RWPE1 (cell line): ENCODE results near the gene CCSER2.
"Not testable (repeated sequence)": the region's sequence is repeated elsewhere in the genome, so short reads cannot be mapped to it uniquely, and the experiment has no call there.

Experiments
- CTCF ChIA-PET: fragments of 350-600 bp; sonication (Branson Sonifier 250); formaldehyde crosslinking; extraction: SDS; loops from one replicate; lab custom pipeline; 2021; lab: Yijun Ruan, JAX
- POLR2A ChIA-PET: fragments of 400-600 bp; formaldehyde crosslinking; extraction: SDS; loops from one replicate; lab custom pipeline; 2020; ENCODE audit warnings: antibody characterized with exemption; ENCODE audit not compliant: low non-redundant PET; lab: Yijun Ruan, JAX
- DNase-seq: peaks from one replicate; pipeline ENCODE4 v3.0.0; 2012; ENCODE audit warnings: low spot score
- H3K27ac ChIP-seq: fragments of 450-650 bp; 2 replicates; pipeline ENCODE4 v1.5.1; 2017
- CTCF ChIP-seq: fragments of 450-650 bp; conservative IDR thresholded peaks from 2 replicates; pipeline ENCODE4 v1.5.1; 2017; ENCODE audit warnings: low read depth, mild to moderate bottlenecking

The CCSER2 gene

DNA sequence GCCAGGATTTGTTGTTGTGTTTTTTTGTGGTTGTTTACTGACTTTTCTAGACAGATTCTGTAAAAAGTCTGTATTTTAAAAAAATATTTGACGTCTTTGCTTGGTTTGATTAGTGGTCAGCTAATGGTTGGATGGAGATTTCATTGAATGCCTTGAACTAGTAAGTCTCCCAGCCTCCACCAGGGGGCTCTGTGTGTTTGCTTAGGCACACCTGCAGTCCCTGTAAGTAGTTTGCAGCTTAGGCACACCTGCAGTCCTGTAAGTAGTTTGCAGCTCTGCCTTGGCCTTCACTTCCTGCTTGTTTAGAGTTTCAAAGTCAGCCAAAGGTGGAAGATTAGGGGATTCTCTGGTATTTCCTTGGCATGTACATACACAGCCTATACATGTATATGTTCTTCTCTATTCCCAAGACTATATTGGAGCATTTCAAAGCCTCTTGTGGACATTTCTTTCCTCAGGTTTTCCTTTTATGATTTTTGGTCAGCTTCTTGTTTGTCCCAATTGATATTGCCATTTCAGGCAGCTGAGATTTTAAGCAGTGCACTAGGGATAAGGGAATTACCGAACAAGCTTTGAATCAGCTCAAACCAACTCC is 101.6 kb downstream of the CCSER2 start:
- DNase-seq = peak; percentile 64
- TF ChIP-seq CTCF = peak; percentile 60
- ChIA-PET POLR2A (no interaction called here), CTCF (interaction anchor here (0.6 to 1.6 kb wide), 18 partner anchors 9 to 465 kb away, joined by 3 to 16 read pairs (median 5); no protein-coding TSS in a partner anchor)
- H3K27ac ChIP-seq = no peak overlapping the region

- no peak for DNase-seq
- no peak for TF ChIP-seq CTCF
- CTCF ChIA-PET = no interaction called here
- no peak overlapping the region for H3K27ac ChIP-seq
- POLR2A ChIA-PET = no interaction called here
Observed at GRCh38 chr10:84432891-84433290, 104.5 kb downstream of the CCSER2 start.

DNA sequence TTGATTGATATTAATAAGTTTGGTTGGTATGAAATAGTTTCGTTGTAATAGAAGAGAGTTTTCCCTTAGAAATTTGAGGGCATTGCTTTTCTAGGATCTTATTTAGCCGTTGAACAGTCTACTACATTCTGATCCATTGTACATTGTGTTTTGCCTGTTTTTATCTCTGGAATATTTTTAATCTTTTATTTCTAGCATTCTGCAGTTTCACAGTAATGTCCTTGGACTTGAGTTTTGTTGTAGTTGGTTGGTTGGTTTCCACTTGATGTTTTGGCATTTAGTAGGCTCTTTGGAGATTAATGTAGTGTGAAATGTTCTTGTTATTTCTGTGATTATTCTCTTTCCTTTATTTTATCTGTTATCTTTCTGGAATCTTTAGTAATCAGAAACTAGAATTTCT is 112.4 kb downstream of the CCSER2 start:
- POLR2A ChIA-PET = no interaction called here

DNA sequence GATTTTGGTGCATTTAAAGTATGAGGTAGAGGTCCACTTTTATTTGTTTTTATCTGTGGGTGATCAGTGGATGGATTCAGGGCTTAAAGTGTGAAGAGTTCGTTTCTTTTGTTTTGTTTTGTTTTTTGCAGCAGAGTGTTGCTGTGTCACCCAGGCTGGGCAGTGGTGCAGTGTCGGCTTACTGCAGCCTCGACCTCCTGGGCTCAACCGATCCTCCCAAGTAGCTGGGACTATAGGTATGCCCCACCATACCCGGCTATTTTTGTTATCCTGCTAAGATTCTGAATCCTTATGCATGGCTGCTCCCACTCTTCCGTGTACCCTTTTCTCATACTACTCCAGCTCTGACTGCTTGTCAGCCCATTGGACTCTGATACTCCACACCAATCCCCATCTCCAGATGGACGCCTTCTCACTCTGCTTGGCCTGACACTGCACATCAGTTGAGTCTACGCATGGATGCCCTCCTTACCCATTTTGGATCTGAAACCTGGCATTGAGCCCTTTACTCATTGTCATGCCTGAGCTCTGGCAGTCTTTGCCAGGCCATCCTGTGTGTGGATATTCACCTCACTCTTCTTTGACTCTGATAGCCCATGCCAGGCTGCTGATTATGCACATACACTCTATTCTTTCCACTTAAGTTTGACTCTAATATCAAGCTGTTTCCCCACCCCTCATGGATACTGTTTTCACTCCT is 119.5 kb downstream of the CCSER2 start:
- no peak for TF ChIP-seq CTCF
- ChIA-PET CTCF (interaction anchor here (0.6 to 1.1 kb wide), 2 partner anchors 24 to 89 kb away, joined by 3 read pairs; no protein-coding TSS in a partner anchor), POLR2A (no interaction called here)
- no peak overlapping the region for H3K27ac ChIP-seq
- DNase-seq = no peak

More for the DNA sequence above, 112.4 kb downstream of the CCSER2 start:
- no peak for TF ChIP-seq CTCF
- H3K27ac ChIP-seq = no peak overlapping the region
- CTCF ChIA-PET = interaction anchor here (0.6 to 2.4 kb wide), 3 partner anchors 11 to 70 kb away, joined by 3 to 8 read pairs (median 4); no protein-coding TSS in a partner anchor
- no peak for DNase-seq

DNA sequence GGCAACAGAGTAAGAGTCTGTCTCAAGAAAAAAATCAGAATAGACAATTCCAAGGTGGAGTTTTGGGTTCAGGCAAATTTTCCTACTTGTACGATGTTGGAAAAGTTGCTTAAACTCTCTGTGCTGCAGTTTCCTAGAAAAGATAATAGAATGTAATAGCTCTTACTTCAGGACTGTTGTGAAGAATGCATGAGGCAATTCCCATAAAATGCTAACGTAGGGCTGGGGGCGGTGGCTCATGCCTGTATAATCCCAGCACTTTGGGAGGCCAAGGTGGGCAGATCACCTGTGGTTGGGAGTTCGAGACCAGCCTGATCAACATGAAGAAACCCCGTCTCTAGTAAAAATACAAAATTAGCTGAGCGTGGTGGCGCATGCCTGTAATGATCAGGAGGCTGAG is 121.0 kb downstream of the CCSER2 start:
- H3K27ac ChIP-seq, POLR2A ChIA-PET: not testable (repeated sequence)

DNA sequence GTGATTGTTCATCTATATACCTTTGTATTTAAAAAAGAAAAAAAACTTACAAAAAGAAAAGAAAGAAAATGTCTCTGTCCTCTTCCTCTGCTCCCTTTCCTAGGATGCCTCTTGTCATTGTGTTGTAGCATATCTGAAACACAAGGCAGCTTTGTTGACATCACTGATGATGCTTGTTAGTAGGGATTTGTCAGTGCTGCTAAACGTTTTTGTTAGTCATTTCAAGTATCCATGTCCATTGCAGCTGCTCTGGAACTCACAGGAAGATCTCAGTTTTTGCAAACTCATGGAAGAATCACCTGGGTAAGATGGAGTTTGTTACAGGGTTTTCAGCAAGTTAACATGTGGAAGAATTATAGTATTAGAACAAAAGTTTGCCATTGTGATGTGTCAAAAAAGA is 123.6 kb downstream of the CCSER2 start:
- CTCF ChIA-PET = interaction anchor here (0.6 to 1.2 kb wide), 2 partner anchors 85 to 611 kb away, joined by 3 read pairs; no protein-coding TSS in a partner anchor
- POLR2A ChIA-PET = no interaction called here
- DNase-seq = no peak

More for the DNA sequence above, 121.0 kb downstream of the CCSER2 start:
- not testable (repeated sequence) for DNase-seq
- CTCF ChIA-PET = interaction anchor here (1.1 kb wide), 1 partner anchor 88 kb away, joined by 3 read pairs; no protein-coding TSS in a partner anchor

More for the DNA sequence above, 123.6 kb downstream of the CCSER2 start:
- no peak for TF ChIP-seq CTCF
- no peak overlapping the region for H3K27ac ChIP-seq
